Spleen (tissue), 11 donors: Measurements from ENCODE around the gene RPS15. TPM values are rescaled to one million over a fixed set of nuclear protein-coding genes. Genes with fewer than 3 reads are reported as not detected.

Experiments
- DNase-seq: peaks from one replicate; pipeline ENCODE4 v3.0.0-alpha.2; 2020
- H3K27ac ChIP-seq, 8 donors: fragments of 200-600 bp; sonication (generic) in 7 of 8; 1 replicate in 4 of 8; 2 replicates in 4 of 8; pipeline versions ENCODE4 v1.5.0 to v1.8.0; 2016 to 2021; ENCODE audit warnings: inconsistent platforms in 4 of 8, mild to moderate bottlenecking in 4 of 8, moderate library complexity in 1 of 8
- H3K27me3 ChIP-seq, 7 donors: fragments of 200-600 bp; sonication (generic) in 6 of 7; replicated peaks in 1 of 7; 1 replicate in 4 of 7; 2 replicates in 3 of 7; pipeline versions ENCODE4 v1.5.0 to v1.8.0; 2016 to 2021; ENCODE audit warnings: inconsistent platforms in 3 of 7, mild to moderate bottlenecking in 1 of 7
- H3K36me3 ChIP-seq, 6 donors: fragments of 200-600 bp; sonication (generic) in 5 of 6; 1 replicate in 4 of 6; 2 replicates in 2 of 6; pipeline versions ENCODE4 v1.5.0 to v1.8.0; 2016 to 2021; ENCODE audit warnings: inconsistent platforms in 2 of 6
- H3K4me1 ChIP-seq, 6 donors: fragments of 200-600 bp; sonication (generic) in 5 of 6; 1 replicate in 3 of 6; 2 replicates in 3 of 6; pipeline versions ENCODE4 v1.5.0 to v1.8.0; 2016 to 2021; ENCODE audit warnings: inconsistent platforms in 3 of 6
- H3K4me3 ChIP-seq, 8 donors: fragments of 200-600 bp; sonication (generic) in 7 of 8; 1 replicate in 4 of 8; 2 replicates in 4 of 8; pipeline versions ENCODE4 v1.5.0 to v1.8.0; 2016 to 2021; ENCODE audit warnings: inconsistent platforms in 4 of 8, mild to moderate bottlenecking in 4 of 8, moderate library complexity in 2 of 8
- H3K9me3 ChIP-seq, 8 donors: fragments of 200-600 bp; sonication (generic) in 7 of 8; 1 replicate in 4 of 8; 2 replicates in 4 of 8; pipeline versions ENCODE4 v1.5.0 to v1.8.0; 2016 to 2021; ENCODE audit warnings: inconsistent platforms in 4 of 8
- POLR2A ChIP-seq, 3 donors: fragments of 450-650 bp; IDR thresholded peaks; one replicate each; pipeline ENCODE4 v1.5.1; 2017; ENCODE audit warnings: antibody characterized with exemption in 3 of 3, mild to moderate bottlenecking in 1 of 3
- POLR2AphosphoS5 ChIP-seq, 3 donors: sonication (generic); formaldehyde crosslinking; IDR thresholded peaks; one replicate each; pipeline ENCODE4 v1.5.1; 2017; ENCODE audit warnings: antibody characterized with exemption in 3 of 3
- WGBS, 5 donors: extraction: QIAGEN DNeasy Blood & Tissue Kit in 3 of 5; methylation state at CpG; one replicate each; pipeline versions ENCODE4 v1.1.5 to v1.1.7; 2013 to 2018; 5-methylcytosine and 5-hydroxymethylcytosine counted together
- intact Hi-C: fragments of 100-400 bp; cut with DNase I; formaldehyde crosslinking; loops from one replicate; pipeline ENCODE4 v1.15.0; 2023; ENCODE audit warnings: low total_unique reads
- polyA plus RNA-seq, 3 donors: library from polyadenylated mRNA; stranded (reverse); fragments of 200-250 nt; gene quantifications; one replicate each; pipeline ENCODE4 v1.2.1, GENCODE V29; 2013
- total RNA-seq, 7 donors: library from RNA; depleted of rRNA in 3 of 7; stranded (reverse); fragments of >200 nt in 3 of 7; fragmentation: NEBNext Ultra II Directional in 4 of 7; extraction: Animal tissue kit (Norgen Biotek cat#: 25700) in 4 of 7; gene quantifications; one replicate each; pipeline versions ENCODE4 v1.1.0 to v1.2.1, GENCODE V29; 2016 to 2021
- TF ChIP-seq, protein P1 (sequence below), 11 experiments: fragments of 200-600 bp in 7 of 11; fragments of 450-650 bp in 4 of 11; sonication (generic) in 4 of 11; IDR thresholded peaks in 8 of 11; conservative IDR thresholded peaks in 3 of 11; 1 replicate in 7 of 11; 2 replicates in 4 of 11; pipeline versions ENCODE4 v1.4.0 to v1.8.0; 2016 to 2021; ENCODE audit warnings: antibody characterized with exemption in 11 of 11, inconsistent platforms in 4 of 11, mild to moderate bottlenecking in 1 of 11
- donor health status: healthy with polysubstance abuse.
- donor health status: DM: no; HTN: no; CAD: no; lungs with moderate emphysema.
- donor health status: DM: no; HTN: no; CAD: no.
- donor health status: Bipolar disorder and iron deficiency.
- donor health status: healthy.
- donor health status: DM: no; HTN: no; CAD: no.
- donor health status: DM: yes; HTN: yes; CAD: no.

RPS15 gene
- total and polyA plus RNA-seq, 10 donors = 932 to 5,849 (median 4,147) TPM

- intact Hi-C loops = no loop called here
- no peak overlapping the region for H3K4me3 ChIP-seq
- H3K27me3 ChIP-seq = no peaks in the 10 kb centered on the region
- no peaks in the 10 kb centered on the region for H3K9me3 ChIP-seq
- 88 to 91% (median 89%) methylated on average over 23 to 37 of the region's 37 CpGs for WGBS, 5 donors
- H3K36me3 ChIP-seq = peaks cover 0 to 3% (median 0%) of the 10 kb centered on the region in 6 donors
- no peak overlapping the region for H3K27ac ChIP-seq
- no peak for DNase-seq
- peaks cover 10 to 29% (median 19%) of the 10 kb centered on the region in 6 donors for H3K4me1 ChIP-seq
- no peak for TF ChIP-seq POLR2A (IDR thresholded peaks at IDR 0.05)
- TF ChIP-seq POLR2AphosphoS5 (IDR thresholded peaks at IDR 0.05) = no peak
- TF ChIP-seq, protein P1, sequence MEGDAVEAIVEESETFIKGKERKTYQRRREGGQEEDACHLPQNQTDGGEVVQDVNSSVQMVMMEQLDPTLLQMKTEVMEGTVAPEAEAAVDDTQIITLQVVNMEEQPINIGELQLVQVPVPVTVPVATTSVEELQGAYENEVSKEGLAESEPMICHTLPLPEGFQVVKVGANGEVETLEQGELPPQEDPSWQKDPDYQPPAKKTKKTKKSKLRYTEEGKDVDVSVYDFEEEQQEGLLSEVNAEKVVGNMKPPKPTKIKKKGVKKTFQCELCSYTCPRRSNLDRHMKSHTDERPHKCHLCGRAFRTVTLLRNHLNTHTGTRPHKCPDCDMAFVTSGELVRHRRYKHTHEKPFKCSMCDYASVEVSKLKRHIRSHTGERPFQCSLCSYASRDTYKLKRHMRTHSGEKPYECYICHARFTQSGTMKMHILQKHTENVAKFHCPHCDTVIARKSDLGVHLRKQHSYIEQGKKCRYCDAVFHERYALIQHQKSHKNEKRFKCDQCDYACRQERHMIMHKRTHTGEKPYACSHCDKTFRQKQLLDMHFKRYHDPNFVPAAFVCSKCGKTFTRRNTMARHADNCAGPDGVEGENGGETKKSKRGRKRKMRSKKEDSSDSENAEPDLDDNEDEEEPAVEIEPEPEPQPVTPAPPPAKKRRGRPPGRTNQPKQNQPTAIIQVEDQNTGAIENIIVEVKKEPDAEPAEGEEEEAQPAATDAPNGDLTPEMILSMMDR (IDR thresholded peaks at IDR 0.05 in 8 of 11, conservative IDR thresholded peaks at IDR 0.05 in 3 of 11) = no peak
Observed at GRCh38 chr19:1482361-1483130, 44.4 kb downstream of the RPS15 start.

- Histone ChIP-seq H3K4me3 (no peak overlapping the region), H3K27me3 (no peaks in the 10 kb centered on the region), H3K27ac (no peak overlapping the region), H3K36me3 (no peaks in the 10 kb centered on the region), H3K4me1 (peaks cover 2 to 21% (median 11%) of the 10 kb centered on the region in 6 donors), H3K9me3 (no peaks in the 10 kb centered on the region)
- intact Hi-C loops = no loop called here
- peak; percentile 70 for DNase-seq
- 91 to 97% (median 95%) methylated on average over 34 to 77 of the region's 77 CpGs for WGBS, 5 donors
- TF ChIP-seq POLR2A (IDR thresholded peaks at IDR 0.05) (no peak), POLR2AphosphoS5 (IDR thresholded peaks at IDR 0.05) (no peak)
- TF ChIP-seq, protein P1 (IDR thresholded peaks at IDR 0.05 in 8 of 11, conservative IDR thresholded peaks at IDR 0.05 in 3 of 11) = no peak
Observed at GRCh38 chr19:1483131-1483978, 45.2 kb downstream of the RPS15 start.

DNA sequence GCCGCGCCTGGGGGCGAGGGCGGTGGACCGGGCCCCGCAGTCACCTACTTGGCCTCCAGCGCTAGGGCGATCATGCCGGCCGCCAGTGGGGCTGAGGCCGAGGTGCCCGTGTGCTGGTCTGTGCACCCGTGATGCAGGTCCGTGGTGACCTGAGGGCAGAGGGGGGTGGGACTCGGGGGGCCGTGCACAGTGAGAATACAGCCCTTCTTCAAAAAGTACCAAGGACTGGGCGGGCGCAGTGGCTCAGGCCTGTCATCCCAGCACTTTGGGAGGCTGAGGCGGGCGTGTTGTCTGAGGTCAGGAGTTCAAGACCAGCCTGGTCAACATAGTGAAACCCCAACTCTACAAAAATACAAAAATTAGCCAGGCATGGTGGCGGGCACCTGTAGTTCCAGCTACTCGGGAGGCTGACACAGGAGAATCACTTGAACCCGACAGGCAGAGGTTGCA is 45.8 kb downstream of the RPS15 start:
- no peaks in the 10 kb centered on the region for H3K9me3 ChIP-seq
- peaks cover 0 to 17% (median 6%) of the 10 kb centered on the region in 6 donors for H3K4me1 ChIP-seq
- peaks cover 0 to under 1% (median 0%) of the 10 kb centered on the region in 7 donors for H3K27me3 ChIP-seq
- DNase-seq = no peak
- no peak overlapping the region for H3K4me3 ChIP-seq
- WGBS, 5 donors = 88 to 95% (median 93%) methylated on average over 17 to 23 of the region's 23 CpGs
- TF ChIP-seq, protein P1 (IDR thresholded peaks at IDR 0.05 in 8 of 11, conservative IDR thresholded peaks at IDR 0.05 in 3 of 11) = no peak
- TF ChIP-seq POLR2A (IDR thresholded peaks at IDR 0.05) = no peak
- TF ChIP-seq POLR2AphosphoS5 (IDR thresholded peaks at IDR 0.05) = no peak
- no peaks in the 10 kb centered on the region for H3K36me3 ChIP-seq
- no peak overlapping the region for H3K27ac ChIP-seq
- intact Hi-C loops = no loop called here
